Medulla oblongata (tissue), 1 donor: ENCODE measurements around the gene CTTNBP2.

Experiments
- DNase-seq: peaks from one replicate; pipeline ENCODE4 v3.0.0-alpha.2; 2015; ENCODE audit errors: extremely low spot score

Gene CTTNBP2

GRCh38 chr7:117685795-117686194, 187.4 kb downstream of the CTTNBP2 start:
- DNase-seq, result peak; percentile 21

GRCh38 chr7:117683430-117684175, 189.6 kb downstream of the CTTNBP2 start:
- DNase-seq, result no peak

GRCh38 chr7:117682681-117683385, 190.4 kb downstream of the CTTNBP2 start:
- no peak for DNase-seq

GRCh38 chr7:117679120-117679519, 194.1 kb downstream of the CTTNBP2 start:
- DNase-seq, result no peak

- DNase-seq, result no peak
These were observed 197.5 kb downstream of the CTTNBP2 start for GRCh38 chr7:117675497-117676435.

GRCh38 chr7:117674617-117675016, 198.6 kb downstream of the CTTNBP2 start:
- no peak for DNase-seq

- DNase-seq, result peak; percentile 73
These were observed 199.4 kb downstream of the CTTNBP2 start for GRCh38 chr7:117673839-117674238.

- DNase-seq, result peak; percentile 86
These were observed 199.9 kb downstream of the CTTNBP2 start for GRCh38 chr7:117673367-117673766.

GRCh38 chr7:117672453-117672852, 200.8 kb downstream of the CTTNBP2 start:
- DNase-seq, result no peak

- DNase-seq, result peak; percentile 37
These were observed 203.4 kb downstream of the CTTNBP2 start for GRCh38 chr7:117669818-117670217.

- DNase-seq, result no peak
These were observed 205.8 kb downstream of the CTTNBP2 start for GRCh38 chr7:117667456-117667855.

- DNase-seq, result no peak
These were observed 206.6 kb downstream of the CTTNBP2 start for GRCh38 chr7:117666689-117667088.

- DNase-seq, result no peak
These were observed 207.2 kb downstream of the CTTNBP2 start for GRCh38 chr7:117666031-117666430.

- DNase-seq, result no peak
These were observed 207.9 kb downstream of the CTTNBP2 start for GRCh38 chr7:117665368-117665767.

- DNase-seq, result no peak
These were observed 209.2 kb downstream of the CTTNBP2 start for GRCh38 chr7:117664047-117664446.

- no peak for DNase-seq
These were observed 211.9 kb downstream of the CTTNBP2 start for GRCh38 chr7:117661328-117661727.
